ENCODE data around the gene CFB. TPM values are rescaled to one million over a fixed set of nuclear protein-coding genes. Genes with fewer than 3 reads are reported as not detected.
A peak's percentile ranks its signal among the peaks of the same experiment; 100 is the strongest.

CFB gene
- total and polyA plus RNA-seq, 2 of the 13 experiments (the other 11 are each of a cell fraction or from before 2014, with no cell fraction given): 171 to 513 TPM

- H3K9ac ChIP-seq (ENCODE audit: insufficient read depth, low read depth, low read length): peak overlapping the region; percentile 84
- BruUV-seq (replicated peaks): no TSS peak
- peaks cover 6 to 13% of the 10 kb centered on the region in 2 experiments; a peak in 4 of 5 replicates for H3K36me3 ChIP-seq (replicated peaks in 1 of 2; ENCODE audit: control insufficient read depth in 1 of 2, insufficient read depth in 2 of 2, low read length in 2 of 2)
- no peaks in the 10 kb centered on the region for H4K20me1 ChIP-seq (ENCODE audit: insufficient read depth, low read length)
- ChIA-PET POLR2A (interaction anchor here (0.6 to 4.7 kb wide), 23 partner anchors 9 to 1073 kb away, joined by 3 to 41 read pairs (median 7); partner anchors contain the start of genes C2, C6orf47, CFB and CLIC1), CTCF (ENCODE audit: low intra/inter-chr PET ratio, low total read pairs) (no interaction called here)
- DNase-seq (ENCODE audit: low spot score): peak; percentile 63
- 21% methylated on average over 8 of the region's 8 CpGs for WGBS (ENCODE audit: low lambda C conversion rate)
- H3K27ac ChIP-seq (ENCODE audit: extremely low read length, insufficient read depth, low read length): peak overlapping the region; percentile 73
- ATAC-seq: peak; percentile 61
- no peaks in the 10 kb centered on the region for H3K9me3 ChIP-seq (ENCODE audit: low read length)
- H3K79me2 ChIP-seq (ENCODE audit: insufficient read depth, low read length): peaks cover 26% of the 10 kb centered on the region
- in situ Hi-C loops (cut with HindIII; ENCODE audit: extremely low pct_ligation_motif_present, low pct_unique_long_range_greater_than_20kb): no loop called here
- H3K27me3 ChIP-seq (ENCODE audit: control insufficient read depth in 1 of 2, insufficient read depth in 2 of 2, low read length in 2 of 2): peaks cover 0 to 7% of the 10 kb centered on the region in 2 experiments; a peak in 1 of 5 replicates
- H3K4me3 ChIP-seq (replicated peaks in 1 of 3; ENCODE audit: insufficient read depth in 1 of 3, low read depth in 2 of 3, low read length in 3 of 3): peak overlapping the region; percentile 89 to 100 (median 96)
- intact Hi-C loops (cut with micrococcal nuclease; ENCODE audit: unreplicated experiment): loop anchor here (1.0 to 5.0 kb wide), 3 partner anchors 47 to 66 kb away; no protein-coding TSS in a partner anchor
- peak overlapping the region; percentile 98 for H3K4me2 ChIP-seq (ENCODE audit: low read depth, low read length)
- peaks cover 46% of the 10 kb centered on the region for H3K4me1 ChIP-seq (ENCODE audit: insufficient read depth, low read length)
- peak; percentile 91 for FAIRE-seq
- no peak overlapping the region for H2AFZ ChIP-seq (ENCODE audit: low read length)
- TF ChIP-seq ZBTB43 (CRISPR knock-in tag; conservative IDR thresholded peaks at IDR 0.05) (peak; percentile 24; the same call in 1 of the 2 replicates), MLXIP (CRISPR knock-in tag; IDR thresholded peaks at IDR 0.05; ENCODE audit: borderline replicate concordance) (no peak), USF2 (IDR thresholded peaks at IDR 0.05; ENCODE audit: low read depth, low read length) (no peak), USF2 (CRISPR knock-in tag; IDR thresholded peaks at IDR 0.05; ENCODE audit: borderline replicate concordance) (no peak), CCAR2 (optimal IDR thresholded peaks at IDR 0.05; ENCODE audit: low read depth, low read length) (no peak), ZBTB14 (CRISPR knock-in tag; IDR thresholded peaks at IDR 0.05) (peak; percentile 61), ZNF569 (CRISPR knock-in tag; IDR thresholded peaks at IDR 0.05; ENCODE audit: borderline replicate concordance) (no peak), ZNF232 (CRISPR knock-in tag; IDR thresholded peaks at IDR 0.05; ENCODE audit: borderline replicate concordance) (0 out of 2 replicates have a peak, but pooled peaks have one; percentile 45), PAF1 (CRISPR knock-in tag; IDR thresholded peaks at IDR 0.05) (0 out of 2 replicates have a peak, but pooled peaks have one; percentile 24), HNF1B (CRISPR knock-in tag; IDR thresholded peaks at IDR 0.05) (peak; percentile 51; the same call in 1 of the 2 replicates), ELK4 (CRISPR knock-in tag; IDR thresholded peaks at IDR 0.05; ENCODE audit: borderline replicate concordance) (no peak)
Observed at GRCh38 chr6:31898383-31899011, 47.4 kb upstream of the CFB start.
